ENCODE results near the gene ABCC8. TPM values are rescaled to one million over a fixed set of nuclear protein-coding genes. Genes with fewer than 3 reads are reported as not detected.

The ABCC8 gene
- total and polyA plus RNA-seq, 10 of the 15 experiments (the other 5 are each of a cell fraction or from before 2014, with no cell fraction given): not detected

GRCh38 chr11:17375547-17375946 is 101.1 kb downstream of the ABCC8 start:
- H3K79me2 ChIP-seq (ENCODE audit: control insufficient read depth, insufficient read depth, low read length): no peaks in the 10 kb centered on the region
- H3K4me2 ChIP-seq (ENCODE audit: control insufficient read depth, insufficient read depth): no peak overlapping the region
- no TSS peak for BruUV-seq (replicated peaks)
- no peaks in the 10 kb centered on the region for H3K27me3 ChIP-seq (replicated peaks in 1 of 2; ENCODE audit: control insufficient read depth in 2 of 2, insufficient read depth in 2 of 2, low read length in 1 of 2)
- ATAC-seq (no peak), DNase-seq (ENCODE audit: low read depth, low spot score) (no peak), FAIRE-seq (no peak)
- no peak overlapping the region for H3K9ac ChIP-seq (ENCODE audit: control insufficient read depth, insufficient read depth, low read length)
- ChIA-PET SMC1A (ENCODE audit: uncharacterized antibody, unreplicated experiment) (interaction anchor here (0.5 to 1.1 kb wide), 2 partner anchors 9 to 59 kb away, joined by 3 read pairs; no protein-coding TSS in a partner anchor), CTCF (interaction anchor here (1.4 to 1.6 kb wide), 3 partner anchors 8 to 153 kb away, joined by 3 to 4 read pairs (median 3); no protein-coding TSS in a partner anchor), RAD21 (ENCODE audit: unreplicated experiment) (no interaction called here), POLR2A (no interaction called here)
- H3K27ac ChIP-seq (ENCODE audit: control insufficient read depth, insufficient read depth): no peak overlapping the region
- no peaks in the 10 kb centered on the region; the same call in 1 of the 2 replicates for H4K20me1 ChIP-seq (ENCODE audit: control insufficient read depth, insufficient read depth)
- H3K4me3 ChIP-seq: no peak overlapping the region
- no peak overlapping the region for H2AFZ ChIP-seq (ENCODE audit: control insufficient read depth, low read depth, low read length)
- 63% methylated on average over 5 of the region's 5 CpGs for WGBS (ENCODE audit: insufficient coverage, insufficient replicate concordance, low lambda C conversion rate, missing lambda C conversion rate)
- intact Hi-C loops (cut with micrococcal nuclease; ENCODE audit: unreplicated experiment): no loop called here
- H3K36me3 ChIP-seq (ENCODE audit: control insufficient read depth in 2 of 2, insufficient read depth in 2 of 2, low read length in 1 of 2): no peaks in the 10 kb centered on the region
- H3K9me3 ChIP-seq (replicated peaks; ENCODE audit: control insufficient read depth, insufficient read depth, low read length): peaks cover 21% of the 10 kb centered on the region
- no peak for TF ChIP-seq IRF4 (IDR thresholded peaks at IDR 0.05; ENCODE audit: low read depth, low read length)
- TF ChIP-seq EGR1 (IDR thresholded peaks at IDR 0.05; ENCODE audit: borderline replicate concordance in 1 of 2, low read depth in 2 of 2, low read length in 2 of 2): no peak
- TF ChIP-seq IRF5 (IDR thresholded peaks at IDR 0.05; ENCODE audit: borderline replicate concordance): no peak
- TF ChIP-seq ELK1 (IDR thresholded peaks at IDR 0.05; ENCODE audit: low read depth, low read length): no peak
- TF ChIP-seq RUNX3 (IDR thresholded peaks at IDR 0.05; ENCODE audit: low read length): no peak
- no peak for TF ChIP-seq ZBTB40 (IDR thresholded peaks at IDR 0.05; ENCODE audit: borderline replicate concordance)
- no peak for TF ChIP-seq CBX3 (IDR thresholded peaks at IDR 0.05; ENCODE audit: borderline replicate concordance, low read depth)
- TF ChIP-seq YY1 (IDR thresholded peaks at IDR 0.05; ENCODE audit: low read depth, low read length): no peak
- no peak for TF ChIP-seq LARP7 (IDR thresholded peaks at IDR 0.05)
- TF ChIP-seq POU2F2 (IDR thresholded peaks at IDR 0.05; ENCODE audit: borderline replicate concordance, low read depth, low read length): no peak
- H3K4me1 ChIP-seq (ENCODE audit: control insufficient read depth, insufficient read depth, low read length): no peaks in the 10 kb centered on the region
- in situ Hi-C loops (cut with MboI): no loop called here
